Measurements from ENCODE around the gene ALG10.

ALG10 gene

DNA sequence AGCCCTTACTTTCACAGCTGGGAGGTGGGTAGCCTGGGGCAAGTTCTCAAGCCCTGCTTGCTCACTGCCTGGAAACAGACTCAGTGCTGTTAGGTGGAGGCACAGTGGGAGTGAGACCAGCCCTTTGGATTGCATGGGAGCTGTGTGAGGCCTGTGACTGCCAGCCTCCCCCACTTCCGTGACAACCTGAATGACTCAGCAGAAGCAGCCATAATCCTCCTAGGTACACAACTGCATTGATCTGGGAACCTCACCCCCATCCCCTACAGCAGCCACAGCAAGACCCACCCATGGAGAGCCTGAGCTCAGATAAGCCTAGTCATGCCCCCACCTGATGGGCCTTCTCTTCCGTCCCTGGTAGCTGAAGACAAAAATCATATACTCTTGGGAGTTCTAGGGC, 26.4 kb downstream of the ALG10 start:
- ChIA-PET POLR2A (ENCODE audit: low non-redundant PET) (no interaction called here), CTCF (interaction anchor here (0.6 kb wide), 1 partner anchor 320 kb away, joined by 3 read pairs; no protein-coding TSS in a partner anchor)
- H3K27ac ChIP-seq = no peak overlapping the region
- TF ChIP-seq, protein P1, sequence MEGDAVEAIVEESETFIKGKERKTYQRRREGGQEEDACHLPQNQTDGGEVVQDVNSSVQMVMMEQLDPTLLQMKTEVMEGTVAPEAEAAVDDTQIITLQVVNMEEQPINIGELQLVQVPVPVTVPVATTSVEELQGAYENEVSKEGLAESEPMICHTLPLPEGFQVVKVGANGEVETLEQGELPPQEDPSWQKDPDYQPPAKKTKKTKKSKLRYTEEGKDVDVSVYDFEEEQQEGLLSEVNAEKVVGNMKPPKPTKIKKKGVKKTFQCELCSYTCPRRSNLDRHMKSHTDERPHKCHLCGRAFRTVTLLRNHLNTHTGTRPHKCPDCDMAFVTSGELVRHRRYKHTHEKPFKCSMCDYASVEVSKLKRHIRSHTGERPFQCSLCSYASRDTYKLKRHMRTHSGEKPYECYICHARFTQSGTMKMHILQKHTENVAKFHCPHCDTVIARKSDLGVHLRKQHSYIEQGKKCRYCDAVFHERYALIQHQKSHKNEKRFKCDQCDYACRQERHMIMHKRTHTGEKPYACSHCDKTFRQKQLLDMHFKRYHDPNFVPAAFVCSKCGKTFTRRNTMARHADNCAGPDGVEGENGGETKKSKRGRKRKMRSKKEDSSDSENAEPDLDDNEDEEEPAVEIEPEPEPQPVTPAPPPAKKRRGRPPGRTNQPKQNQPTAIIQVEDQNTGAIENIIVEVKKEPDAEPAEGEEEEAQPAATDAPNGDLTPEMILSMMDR (conservative IDR thresholded peaks at IDR 0.05; ENCODE audit: low read depth) = no peak
- DNase-seq (ENCODE audit: low spot score) = no peak

DNA sequence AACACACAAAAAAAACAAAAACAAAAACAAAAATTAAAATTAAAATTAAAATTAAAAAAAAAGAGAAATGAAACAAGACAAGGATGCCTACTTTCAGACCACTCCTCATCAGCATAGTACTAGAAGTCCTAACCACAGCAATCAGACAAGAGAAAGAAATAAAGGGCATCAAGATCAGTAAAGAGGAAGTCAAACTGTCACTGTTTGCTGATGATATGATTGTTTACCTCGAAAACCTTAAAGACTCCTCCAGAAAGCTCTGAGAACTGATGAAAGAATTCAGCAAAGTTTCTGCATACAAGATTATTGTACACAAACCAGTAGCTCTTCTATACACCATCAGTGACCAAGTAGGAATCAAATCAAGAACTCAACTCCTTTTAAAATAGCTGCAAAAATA, 29.2 kb downstream of the ALG10 start:
- no peak for DNase-seq (ENCODE audit: low spot score)
- ChIA-PET CTCF (no interaction called here), POLR2A (ENCODE audit: low non-redundant PET) (no interaction called here)
- TF ChIP-seq, protein P1 (conservative IDR thresholded peaks at IDR 0.05; ENCODE audit: low read depth) = no peak
- no peak overlapping the region for H3K27ac ChIP-seq

DNA sequence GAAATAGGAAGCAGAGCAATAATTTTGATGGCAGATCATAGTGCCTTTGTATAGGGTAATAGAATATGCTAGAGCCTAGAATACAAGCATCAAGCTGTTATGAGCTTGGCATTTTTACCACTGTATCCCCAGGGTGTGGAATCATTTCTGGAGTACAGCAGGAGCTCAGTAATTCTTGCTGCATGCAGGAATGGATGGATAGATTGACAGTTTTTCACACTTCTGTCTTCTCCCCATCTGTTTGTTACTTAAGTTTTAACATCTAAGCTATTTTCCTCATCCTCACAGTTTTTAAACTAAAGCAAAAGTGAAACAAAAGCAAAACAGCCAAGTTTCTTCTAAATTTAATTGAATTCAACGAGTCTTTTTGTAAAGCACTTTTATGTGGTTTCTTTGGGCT, 32.6 kb downstream of the ALG10 start:
- no peak overlapping the region for H3K27ac ChIP-seq
- no peak for DNase-seq (ENCODE audit: low spot score)
- CTCF ChIA-PET = no interaction called here
- POLR2A ChIA-PET (ENCODE audit: low non-redundant PET) = no interaction called here
- TF ChIP-seq, protein P1 (conservative IDR thresholded peaks at IDR 0.05; ENCODE audit: low read depth) = no peak

All from RWPE1 (cell line).